ENCODE data around the gene TSPAN4.

The TSPAN4 gene

DNA sequence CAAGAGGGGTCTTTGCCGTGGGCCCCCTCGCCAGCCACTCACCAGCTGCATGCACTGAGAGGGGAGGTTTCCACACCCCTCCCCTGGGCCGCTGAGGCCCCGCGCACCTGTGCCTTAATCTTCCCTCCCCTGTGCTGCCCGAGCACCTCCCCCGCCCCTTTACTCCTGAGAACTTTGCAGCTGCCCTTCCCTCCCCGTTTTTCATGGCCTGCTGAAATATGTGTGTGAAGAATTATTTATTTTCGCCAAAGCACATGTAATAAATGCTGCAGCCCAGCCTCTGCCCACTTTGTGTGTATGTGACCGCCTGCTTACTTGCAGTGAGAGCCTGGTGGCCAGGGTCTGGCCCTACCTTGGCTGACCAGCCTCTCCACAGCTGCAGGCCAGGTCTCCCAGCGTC is 17.7 kb upstream of the TSPAN4 start:
- DNase-seq = no peak

DNA sequence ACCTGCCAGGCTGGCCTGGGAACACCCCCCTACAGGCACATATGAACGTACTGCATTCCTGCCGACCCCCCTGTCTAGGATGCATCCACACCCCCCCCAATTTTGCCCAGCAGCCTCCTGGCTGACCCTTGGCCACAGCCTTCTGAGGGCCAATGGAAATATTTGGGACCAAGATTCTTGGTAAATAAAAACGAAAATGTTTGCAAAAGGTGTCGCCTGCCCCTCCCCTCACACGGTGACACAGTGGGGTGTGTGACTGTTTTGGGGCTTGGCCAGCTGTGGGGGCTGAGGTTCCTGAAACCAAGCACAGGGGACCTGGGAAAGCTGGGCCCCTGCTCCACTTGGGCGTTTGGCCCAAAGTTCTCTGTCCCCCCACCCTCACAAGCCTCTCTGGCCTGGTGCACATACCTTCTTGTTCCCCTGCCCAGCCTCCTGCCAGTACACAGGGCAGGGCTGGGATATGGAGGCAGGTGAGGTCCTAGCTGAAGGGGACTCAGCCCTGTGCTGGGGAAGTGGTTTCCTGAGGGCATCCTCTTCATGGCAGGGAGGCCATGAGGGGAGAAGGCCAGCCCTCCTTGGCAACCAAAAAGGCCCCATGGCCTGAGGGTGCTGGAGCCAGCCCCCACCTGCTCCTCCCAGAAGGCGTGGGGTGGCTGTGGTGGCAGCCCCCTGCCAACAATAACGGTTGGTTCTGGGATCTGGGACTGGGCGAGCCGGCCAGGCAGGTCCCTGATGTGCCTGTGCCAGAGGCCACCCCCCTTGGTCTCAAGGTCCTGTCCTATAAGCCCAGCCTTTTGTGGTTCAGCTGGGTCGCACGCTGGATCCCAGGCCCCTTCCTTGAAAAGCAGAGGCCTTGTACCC is 17.1 kb upstream of the TSPAN4 start:
- no peak for DNase-seq

DNA sequence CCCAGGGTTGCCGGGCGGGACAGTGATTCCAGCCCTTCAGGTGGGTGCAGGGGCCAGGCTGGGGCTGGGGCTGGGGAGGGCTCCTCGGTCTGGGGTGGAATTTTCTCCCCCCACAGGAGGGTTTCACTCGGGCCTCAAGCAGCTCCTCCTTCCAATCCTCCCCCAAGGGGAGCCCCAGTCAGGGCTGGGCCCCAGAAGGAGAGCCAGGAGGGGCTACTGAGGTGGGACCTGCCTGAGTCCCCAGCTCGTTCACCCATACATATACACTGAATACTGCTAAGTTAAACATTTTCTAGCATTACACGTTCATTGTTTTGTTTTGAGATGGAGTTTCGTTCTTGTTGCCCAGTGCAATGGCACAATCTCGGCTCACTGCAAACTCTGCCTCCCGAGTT is 16.4 kb upstream of the TSPAN4 start:
- no peak for DNase-seq

DNA sequence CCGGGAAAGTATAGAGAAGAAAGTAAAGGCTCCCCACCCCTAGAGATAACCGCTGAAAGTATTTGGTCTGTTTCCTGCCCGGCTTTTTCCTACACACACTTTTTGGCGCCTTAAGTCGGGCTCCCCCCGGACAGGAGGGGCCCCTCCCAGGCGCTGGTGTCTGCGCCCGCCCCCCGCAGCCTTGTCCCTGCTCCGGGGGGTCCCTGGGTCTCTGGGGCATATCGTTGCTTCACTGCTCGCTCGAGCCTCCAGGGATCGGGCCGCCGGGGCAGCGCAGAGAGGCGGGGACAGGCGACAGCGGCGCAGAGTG is 15.9 kb upstream of the TSPAN4 start:
- no peak for DNase-seq

DNA sequence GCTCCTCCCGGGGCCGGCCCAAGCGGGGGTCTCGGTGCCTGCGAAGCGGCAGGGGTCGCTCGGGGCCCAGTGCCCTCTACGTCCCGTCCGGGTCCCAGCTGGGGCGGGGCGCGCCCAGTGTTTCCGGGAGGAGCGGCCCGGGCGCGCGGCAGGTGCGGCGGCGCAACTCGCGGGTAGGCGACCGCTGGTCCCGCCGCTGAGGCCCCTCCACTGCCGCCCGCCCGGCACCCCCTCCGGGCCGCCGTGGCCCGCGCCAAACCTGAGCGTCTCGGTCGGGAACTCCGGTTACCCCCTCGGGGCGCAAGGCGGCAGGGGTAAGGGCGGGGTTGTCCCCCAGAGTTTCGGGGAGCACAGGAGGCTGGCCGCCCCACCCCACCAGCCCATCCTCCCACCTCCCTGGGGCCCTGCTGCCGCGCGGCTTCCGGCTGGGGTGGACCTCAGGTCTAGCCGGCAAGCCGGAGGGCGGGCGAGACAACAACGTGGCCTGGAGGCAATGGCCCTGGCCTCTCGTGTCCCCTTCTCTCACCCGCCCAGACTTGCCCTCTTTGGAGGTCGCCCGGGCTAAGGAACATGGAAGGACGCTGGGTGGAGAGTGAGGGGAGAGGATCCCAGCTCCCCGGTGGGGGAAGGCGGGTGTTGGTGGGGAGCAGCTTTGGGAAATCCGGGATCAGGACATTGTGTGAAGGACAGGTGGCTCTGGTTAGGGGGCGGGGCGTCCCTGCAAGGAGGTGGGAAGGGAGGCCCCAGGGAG is 15.3 kb upstream of the TSPAN4 start:
- DNase-seq = peak; percentile 50

DNA sequence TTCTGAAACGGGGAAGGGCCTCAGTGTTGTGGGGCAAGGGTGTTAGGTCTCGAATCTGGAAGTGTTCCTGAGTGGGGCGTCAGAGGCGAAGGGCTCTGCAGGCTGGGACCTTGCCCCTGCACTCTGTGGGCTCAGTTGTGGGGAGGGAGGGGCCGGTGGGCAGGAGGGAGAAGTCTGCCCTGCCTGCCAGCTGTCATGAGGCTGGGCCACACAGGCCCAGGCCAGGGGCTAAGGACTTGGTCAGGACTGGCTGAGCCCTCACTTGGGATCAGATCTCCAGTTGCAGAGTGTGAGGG is 14.8 kb upstream of the TSPAN4 start, which contains the start of gene CRACR2B:
CRACR2B (plus strand) TSS at position 23 of the 296 bp plus-strand sequence. CDS start 689 bp downstream, outside the sequence.
- DNase-seq = no peak

DNA sequence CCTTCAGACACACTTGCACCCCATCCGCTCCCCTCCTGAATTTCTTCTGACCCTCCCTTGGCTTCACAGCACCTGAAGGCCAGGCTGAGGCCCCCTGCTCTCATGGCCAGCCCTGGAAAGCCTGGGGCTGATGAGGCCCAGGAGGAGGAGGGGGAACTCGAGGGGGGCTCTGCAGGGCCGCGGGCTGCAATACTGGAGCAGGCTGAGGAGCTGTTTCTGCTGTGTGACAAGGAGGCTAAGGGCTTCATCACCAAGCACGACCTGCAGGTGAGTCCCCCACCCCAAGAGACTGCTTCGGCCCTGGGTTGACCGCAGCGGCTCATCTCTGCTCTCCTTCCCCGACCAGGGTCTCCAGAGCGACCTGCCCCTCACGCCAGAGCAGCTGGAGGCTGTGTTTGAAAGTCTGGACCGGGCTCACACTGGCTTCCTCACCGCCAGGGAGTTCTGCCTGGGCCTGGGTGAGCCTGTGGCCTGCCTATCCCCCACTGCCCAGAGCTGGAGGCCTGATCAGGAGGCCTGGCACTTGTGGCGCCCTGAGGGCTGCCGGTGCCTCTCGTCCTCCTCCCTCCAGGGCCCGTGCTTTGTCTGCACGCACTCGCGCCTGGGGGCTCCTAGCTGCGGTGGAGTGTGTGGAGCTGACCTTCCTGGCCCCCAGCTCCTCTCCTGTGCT is 14.0 kb upstream of the TSPAN4 start:
- no peak for DNase-seq

DNA sequence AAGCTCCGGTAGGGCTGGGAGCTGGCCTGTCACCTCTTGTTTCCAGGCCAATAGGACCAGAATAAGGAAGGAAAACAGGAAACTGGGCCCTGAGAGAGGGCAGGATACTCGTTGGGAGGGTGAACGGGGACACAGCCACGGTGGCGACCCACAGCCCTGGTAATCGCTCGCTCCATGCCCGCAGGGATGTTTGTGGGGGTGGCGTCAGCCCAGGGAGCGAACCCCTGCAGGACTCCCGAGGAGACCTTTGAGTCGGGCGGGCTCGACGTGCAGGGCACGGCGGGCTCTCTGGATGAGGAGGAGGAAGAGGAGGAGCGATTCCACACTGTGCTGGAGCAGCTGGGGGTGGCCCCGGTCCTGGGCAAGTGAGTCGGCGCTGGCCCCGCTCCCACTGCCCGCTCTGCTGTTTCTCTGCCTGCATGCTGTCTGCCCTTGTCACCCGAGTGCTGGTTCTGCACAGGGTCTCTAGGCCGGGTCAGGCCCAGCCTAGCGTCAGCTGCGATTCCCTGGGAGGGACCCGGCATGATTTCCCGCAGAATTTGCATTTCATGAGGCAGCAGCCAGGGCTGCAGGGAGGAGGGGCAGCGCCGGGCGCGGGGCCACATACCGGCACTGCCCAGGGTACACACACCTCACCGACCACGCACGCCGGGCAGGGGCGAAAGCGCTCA is 13.3 kb upstream of the TSPAN4 start:
- no peak for DNase-seq

DNA sequence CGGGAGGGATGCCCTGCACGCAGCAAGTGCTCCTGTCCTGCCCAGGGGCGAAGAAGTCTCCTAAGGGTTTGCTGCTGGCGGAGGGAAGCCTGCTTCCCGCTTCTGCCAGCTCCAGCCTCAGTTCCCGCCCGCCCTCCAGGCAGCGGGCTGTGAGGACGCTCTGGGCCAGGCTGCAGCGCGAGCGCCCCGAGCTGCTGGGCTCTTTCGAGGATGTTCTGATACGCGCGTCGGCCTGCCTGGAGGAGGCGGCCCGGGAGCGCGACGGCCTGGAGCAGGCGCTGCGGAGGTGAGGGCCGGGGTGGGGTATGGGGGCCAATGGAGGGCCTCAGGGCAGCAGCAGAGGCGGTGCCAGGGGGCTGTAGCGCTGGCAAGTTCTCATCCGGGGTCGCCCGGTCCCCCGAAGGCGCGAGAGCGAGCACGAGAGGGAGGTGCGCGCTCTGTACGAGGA is 12.8 kb upstream of the TSPAN4 start:
- no peak for DNase-seq

DNA sequence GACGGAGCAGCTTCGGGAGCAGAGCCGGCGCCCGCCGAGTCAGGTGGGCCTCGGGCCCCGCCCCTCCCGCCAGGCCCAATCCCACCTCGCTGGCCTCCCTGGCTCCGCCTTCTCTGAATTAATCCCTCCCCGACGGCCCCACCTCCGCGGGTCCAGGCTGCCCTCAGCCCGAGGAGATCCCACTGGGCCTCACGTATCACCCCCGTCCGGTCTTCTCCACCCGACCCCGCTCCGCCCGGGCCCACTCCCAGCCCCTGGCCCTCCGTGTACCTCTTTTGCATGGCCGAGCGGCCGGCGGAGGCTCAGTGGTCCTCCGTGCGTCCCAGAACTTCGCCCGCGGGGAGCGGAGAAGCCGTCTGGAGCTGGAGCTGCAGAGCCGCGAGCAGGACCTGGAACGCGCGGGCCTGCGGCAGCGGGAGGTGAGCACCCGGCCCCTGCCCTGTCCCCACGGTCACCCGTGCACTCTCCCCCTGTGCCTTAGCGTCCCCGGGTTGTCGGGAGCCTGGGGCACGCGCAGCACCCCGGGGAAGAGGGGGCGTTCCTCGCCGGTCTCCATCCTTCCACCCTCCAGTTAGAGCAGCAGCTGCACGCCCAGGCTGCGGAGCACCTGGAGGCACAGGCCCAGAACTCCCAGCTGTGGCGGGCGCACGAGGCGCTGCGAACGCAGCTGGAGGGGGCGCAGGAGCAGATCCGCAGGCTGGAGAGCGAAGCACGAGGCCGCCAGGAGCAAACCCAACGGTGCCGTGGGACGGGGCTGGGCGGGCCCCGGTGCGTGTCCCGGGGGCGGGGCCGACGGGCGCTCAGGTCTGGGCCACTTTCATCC is 12.1 kb upstream of the TSPAN4 start:
- peak; percentile 63 for DNase-seq

DNA sequence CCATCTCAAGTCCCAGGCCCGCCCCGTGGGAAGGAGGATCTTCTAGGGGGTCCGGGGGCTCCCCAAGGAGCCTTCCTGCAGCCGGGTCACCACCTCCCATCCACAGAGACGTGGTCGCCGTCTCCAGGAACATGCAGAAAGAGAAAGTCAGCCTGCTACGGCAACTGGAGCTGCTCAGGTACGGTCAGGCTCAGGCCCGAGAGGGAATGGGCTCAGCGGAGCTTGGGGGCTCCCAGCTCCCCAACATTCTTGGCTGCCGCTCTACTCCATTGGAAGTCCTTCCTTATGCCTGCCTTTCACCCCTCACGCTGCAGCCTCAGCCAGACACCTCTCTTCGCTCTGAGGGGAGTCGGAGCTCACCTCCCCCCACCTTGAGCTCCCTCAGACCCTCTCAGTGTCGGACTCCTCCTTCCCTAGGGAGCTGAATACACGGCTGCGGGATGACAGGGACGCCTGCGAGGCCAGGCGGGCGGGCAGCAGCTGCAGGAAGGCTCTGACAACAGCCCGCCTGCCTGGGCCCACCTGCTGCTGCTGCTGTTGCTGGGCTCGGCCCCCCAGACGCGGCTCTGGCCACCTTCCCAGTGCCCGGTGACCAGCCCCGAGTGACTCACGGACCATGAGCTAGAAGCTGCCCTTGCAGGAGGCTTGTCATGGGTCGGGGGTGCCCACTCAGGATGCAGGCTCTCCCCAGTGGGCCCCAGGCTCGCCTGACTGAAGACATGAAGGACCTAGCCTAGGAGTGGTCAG is 11.4 kb upstream of the TSPAN4 start:
- DNase-seq = no peak

DNA sequence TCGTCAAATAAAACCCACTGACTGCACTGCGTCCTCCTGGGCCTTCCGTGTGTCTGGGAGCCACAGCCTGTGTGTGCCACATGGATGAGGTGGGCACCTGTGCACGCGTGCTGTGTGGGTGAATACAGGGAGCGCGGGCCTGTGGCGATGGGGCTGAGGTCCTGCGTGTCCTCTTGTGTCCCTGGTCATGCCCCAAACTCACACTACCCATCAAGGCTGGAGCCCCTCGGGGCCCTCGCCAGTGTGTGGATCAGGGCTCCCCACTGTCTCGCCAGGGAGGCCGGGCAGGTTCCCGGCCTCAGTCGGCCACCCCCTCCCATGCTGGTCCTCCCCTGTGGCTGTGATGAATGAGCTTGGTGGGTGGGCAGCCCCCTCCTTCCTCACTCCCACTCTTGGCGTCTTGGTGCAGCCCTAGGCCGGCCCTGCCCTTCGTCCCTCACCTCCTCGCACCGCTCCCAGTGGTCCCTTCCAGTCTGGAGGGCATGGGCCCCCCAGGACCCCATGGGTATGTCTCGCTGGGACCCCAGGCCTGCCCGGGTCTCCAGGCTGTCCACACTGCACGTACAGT is 10.6 kb upstream of the TSPAN4 start:
- DNase-seq = no peak

DNA sequence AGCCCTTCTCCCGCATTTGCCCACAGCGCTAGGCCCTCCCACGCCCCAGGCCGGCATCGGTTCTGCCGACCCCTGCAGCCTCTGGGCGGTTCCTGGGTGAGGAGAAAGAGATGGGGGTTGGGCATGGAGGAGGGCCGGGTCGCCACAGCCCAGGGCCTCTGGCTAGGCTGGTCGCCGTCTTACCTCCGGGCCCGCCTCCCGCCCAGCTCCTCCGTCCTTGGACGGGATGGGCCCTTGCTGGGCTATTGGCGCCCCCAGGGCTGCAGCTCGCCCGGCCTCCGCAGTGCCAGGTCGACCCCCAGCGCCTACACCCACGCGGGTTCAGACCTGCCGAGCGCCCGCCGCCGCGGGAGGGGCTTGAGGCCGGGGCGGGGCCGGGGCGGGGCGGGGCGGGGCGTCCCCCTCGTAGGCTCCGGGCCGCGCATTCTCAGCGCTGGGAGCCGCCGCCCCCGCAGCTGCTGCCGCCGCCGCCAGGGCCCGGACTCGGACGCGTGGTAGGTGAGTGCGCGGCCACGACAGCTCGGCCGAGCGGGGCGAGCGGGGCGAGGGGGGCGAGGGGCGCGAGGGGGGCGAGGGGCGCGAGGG is 10.0 kb upstream of the TSPAN4 start, which contains the start of gene CD151:
CD151 (plus strand) TSS at position 424 of the 585 bp plus-strand sequence. CDS start 3,118 bp downstream, outside the sequence.
- DNase-seq = peak; percentile 85

DNA sequence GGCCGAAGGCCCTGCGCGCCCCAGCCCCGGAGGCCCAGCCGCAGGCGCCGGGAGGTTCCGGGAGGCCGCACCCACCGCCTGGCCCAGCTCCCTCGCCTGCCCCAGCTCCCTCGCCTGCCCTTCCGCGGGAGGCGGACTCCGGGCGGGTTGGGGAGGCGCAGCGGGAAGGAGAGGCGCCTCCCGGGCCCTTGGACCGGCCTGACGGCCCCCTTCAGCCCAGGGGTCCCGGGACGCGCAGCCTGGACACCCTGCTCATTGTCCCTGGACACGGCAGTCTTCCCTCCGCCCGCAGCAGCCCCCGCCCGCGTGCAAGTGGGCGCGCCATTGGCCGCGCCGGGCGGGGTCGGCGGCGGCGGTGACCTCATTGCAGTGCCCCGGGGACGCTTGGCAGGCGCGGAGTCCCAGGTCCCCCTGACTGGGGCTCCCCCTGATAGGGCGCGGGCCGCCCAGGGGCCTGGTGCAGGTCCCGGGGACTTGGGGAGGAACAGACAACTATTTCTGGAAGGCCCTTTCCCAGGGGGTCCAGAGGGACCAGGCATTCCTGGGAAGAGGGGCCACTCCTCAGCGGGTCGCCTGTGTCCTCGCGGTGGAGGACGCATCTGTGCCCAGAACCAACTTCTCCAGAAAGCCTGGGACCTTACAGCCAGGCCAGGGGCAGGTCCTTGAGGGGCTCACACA is 9.4 kb upstream of the TSPAN4 start:
- DNase-seq = peak; percentile 74

DNA sequence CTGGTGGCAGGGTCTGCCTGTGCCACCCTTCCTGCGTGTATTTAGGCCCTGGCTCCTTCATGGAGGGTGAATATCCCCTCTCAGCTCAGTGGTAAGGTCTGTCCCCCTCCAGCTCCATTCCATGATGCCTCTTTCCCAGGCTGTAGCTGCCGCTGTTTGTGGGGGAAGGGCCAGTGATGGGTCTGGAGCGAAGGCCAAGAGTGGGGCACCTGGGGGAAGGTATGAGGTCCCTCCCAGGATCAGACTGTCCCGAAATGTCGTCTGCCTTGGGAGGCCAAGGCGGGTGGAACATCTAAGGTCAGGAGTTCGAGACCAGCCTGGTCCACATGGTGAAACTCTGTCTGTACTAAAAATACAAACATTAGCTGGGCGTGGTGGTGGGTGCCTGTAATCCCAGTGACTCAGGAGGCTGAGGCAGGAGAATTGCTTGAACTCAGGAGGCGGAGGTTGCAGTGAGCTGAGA is 8.8 kb upstream of the TSPAN4 start:
- DNase-seq = no peak

DNA sequence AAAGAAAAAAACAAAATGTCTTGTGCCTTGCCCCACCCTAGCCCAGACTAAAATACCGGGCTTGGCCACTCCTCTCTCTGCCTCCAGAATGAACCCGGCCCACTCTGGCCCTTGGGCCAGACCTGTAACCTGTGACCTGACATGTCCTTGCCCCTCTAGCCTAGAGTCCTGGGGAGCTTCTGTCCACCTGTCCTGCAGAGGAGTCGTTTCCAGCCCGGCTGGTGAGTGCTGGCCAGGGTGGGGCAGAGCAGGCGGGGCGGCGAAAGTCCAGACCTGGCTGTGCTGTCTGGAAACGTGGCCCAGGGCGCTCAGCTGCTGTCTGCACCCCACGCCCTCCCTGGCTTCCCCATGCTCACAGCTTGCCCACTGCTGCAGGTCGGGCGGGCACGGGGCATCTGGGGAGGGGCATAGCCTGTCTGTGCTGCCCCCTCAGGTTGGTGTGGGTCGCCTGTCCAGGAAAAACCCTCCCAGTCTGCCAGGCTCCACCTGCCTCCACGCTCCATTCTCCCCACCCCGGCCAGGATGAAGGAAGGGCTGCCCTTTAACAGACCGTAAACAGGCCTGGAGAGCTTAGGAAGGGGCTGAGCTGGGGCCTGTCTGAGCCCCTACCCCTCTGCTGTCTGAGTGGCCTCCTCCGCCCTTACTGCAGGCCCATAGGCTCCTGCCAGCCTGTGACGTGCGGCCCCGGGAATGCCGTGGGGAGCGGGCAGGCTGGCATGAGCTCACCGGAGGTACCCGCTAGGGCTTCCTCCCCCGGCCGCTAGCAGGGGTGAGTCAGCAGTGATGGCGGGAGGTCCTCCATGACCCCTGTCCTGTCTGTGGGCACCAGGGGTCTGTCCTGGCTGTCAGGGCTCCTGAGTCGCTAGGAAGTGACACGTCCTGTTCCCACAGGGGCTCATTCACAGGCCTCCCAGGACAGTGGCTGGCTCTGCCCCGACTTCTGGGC is 8.0 kb upstream of the TSPAN4 start:
- no peak for DNase-seq

DNA sequence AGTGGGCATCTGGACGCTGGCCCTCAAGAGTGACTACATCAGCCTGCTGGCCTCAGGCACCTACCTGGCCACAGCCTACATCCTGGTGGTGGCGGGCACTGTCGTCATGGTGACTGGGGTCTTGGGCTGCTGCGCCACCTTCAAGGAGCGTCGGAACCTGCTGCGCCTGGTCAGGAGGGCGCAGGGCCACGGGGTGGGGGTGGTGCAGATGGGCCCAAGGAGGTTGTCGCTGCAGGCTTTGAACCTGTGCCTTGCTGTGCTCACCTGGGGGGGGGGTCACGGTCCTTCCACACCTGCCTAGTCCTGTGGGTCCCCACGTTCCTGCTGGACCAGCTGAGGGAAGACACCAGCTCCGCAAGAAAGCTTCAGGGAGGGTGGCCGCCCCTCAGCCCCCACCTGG is 6.4 kb upstream of the TSPAN4 start:
- DNase-seq = no peak

DNA sequence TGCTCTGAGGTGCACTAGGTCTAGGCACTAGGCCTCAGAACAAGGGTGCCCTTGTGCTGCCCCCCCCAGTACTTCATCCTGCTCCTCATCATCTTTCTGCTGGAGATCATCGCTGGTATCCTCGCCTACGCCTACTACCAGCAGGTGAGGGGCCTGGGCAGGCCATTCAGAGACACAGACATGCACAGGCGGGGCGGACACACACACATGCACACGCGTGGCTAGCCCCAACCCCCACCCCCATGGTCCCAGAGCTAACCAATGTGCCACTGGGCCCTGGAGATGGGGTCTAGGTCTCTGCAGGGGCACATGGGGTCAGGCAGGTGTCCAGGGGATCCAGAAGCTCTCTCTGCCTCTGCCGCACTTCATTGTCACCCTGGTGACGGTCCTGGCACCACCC is 6.0 kb upstream of the TSPAN4 start:
- DNase-seq = no peak
